Left ventricle myocardium inferior (tissue), 1 donor: ENCODE measurements around the gene MUC7. TPM values are rescaled to one million over a fixed set of nuclear protein-coding genes. Genes with fewer than 3 reads are reported as not detected.

Experiments
- DNase-seq: peaks from one replicate; pipeline ENCODE4 v3.0.0-alpha.2; 2020
- H3K27ac ChIP-seq: fragments of 200-600 bp; replicated peaks from 2 replicates; pipeline ENCODE4 v1.8.0; 2021
- H3K27me3 ChIP-seq: fragments of 200-600 bp; 2 replicates; pipeline ENCODE4 v1.8.0; 2021; ENCODE audit warnings: low read depth
- H3K36me3 ChIP-seq: fragments of 200-600 bp; 2 replicates; pipeline ENCODE4 v1.8.0; 2021
- H3K4me1 ChIP-seq: fragments of 200-600 bp; 2 replicates; pipeline ENCODE4 v1.8.0; 2021
- H3K4me3 ChIP-seq: fragments of 200-600 bp; 2 replicates; pipeline ENCODE4 v1.8.0; 2021; ENCODE audit warnings: mild to moderate bottlenecking, moderate library complexity
- H3K9me3 ChIP-seq: fragments of 200-600 bp; replicated peaks from 2 replicates; pipeline ENCODE4 v1.8.0; 2021
- intact Hi-C: fragments of 100-400 bp; cut with micrococcal nuclease; formaldehyde crosslinking; loops from one replicate; pipeline ENCODE4 v1.11.0; 2022
- long read RNA-seq: library from polyadenylated mRNA; unstranded; transcript quantifications from one replicate; pipeline ENCODE4 v2.0.0, GENCODE V29; 2021
- total RNA-seq: library from RNA; stranded (reverse); fragmentation: NEBNext Ultra II Directional; extraction: Animal tissue kit (Norgen Biotek cat#: 25700); gene quantifications from one replicate; pipeline ENCODE4 v1.2.1, GENCODE V29; 2021
- TF ChIP-seq, protein P1 (sequence below): fragments of 200-600 bp; IDR thresholded peaks from 2 replicates; pipeline ENCODE4 v1.8.0; 2021; ENCODE audit warnings: antibody characterized with exemption, mild to moderate bottlenecking, borderline replicate concordance
- donor health status: DM: no; HTN: yes; CAD: no; lungs with severe emphysema.

Gene MUC7
- total RNA-seq = not detected
- long read RNA-seq = 0 reads

GRCh38 chr4:70471897-70472296 lies at the start of gene MUC7:
Gene MUC7 (plus strand): TSS chr4:70472197. CDS start chr4:70474022, 1,825 bp downstream.
- TF ChIP-seq, protein P1, sequence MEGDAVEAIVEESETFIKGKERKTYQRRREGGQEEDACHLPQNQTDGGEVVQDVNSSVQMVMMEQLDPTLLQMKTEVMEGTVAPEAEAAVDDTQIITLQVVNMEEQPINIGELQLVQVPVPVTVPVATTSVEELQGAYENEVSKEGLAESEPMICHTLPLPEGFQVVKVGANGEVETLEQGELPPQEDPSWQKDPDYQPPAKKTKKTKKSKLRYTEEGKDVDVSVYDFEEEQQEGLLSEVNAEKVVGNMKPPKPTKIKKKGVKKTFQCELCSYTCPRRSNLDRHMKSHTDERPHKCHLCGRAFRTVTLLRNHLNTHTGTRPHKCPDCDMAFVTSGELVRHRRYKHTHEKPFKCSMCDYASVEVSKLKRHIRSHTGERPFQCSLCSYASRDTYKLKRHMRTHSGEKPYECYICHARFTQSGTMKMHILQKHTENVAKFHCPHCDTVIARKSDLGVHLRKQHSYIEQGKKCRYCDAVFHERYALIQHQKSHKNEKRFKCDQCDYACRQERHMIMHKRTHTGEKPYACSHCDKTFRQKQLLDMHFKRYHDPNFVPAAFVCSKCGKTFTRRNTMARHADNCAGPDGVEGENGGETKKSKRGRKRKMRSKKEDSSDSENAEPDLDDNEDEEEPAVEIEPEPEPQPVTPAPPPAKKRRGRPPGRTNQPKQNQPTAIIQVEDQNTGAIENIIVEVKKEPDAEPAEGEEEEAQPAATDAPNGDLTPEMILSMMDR = no peak
- Histone ChIP-seq H3K4me1 (no peaks in the 10 kb centered on the region), H3K9me3 (peaks cover 9% of the 10 kb centered on the region), H3K36me3 (no peaks in the 10 kb centered on the region), H3K4me3 (no peak within 1 kb of the TSS), H3K27ac (no peak within 1 kb of the TSS), H3K27me3 (no peaks in the 10 kb centered on the region)
- DNase-seq = no peak
- intact Hi-C loops = no loop called here

- no peaks in the 10 kb centered on the region for H3K4me1 ChIP-seq
- H3K4me3 ChIP-seq = no peak overlapping the region
- H3K36me3 ChIP-seq = no peaks in the 10 kb centered on the region
- peaks cover 16% of the 10 kb centered on the region for H3K9me3 ChIP-seq
- intact Hi-C loops = no loop called here
- no peaks in the 10 kb centered on the region for H3K27me3 ChIP-seq
- no peak overlapping the region for H3K27ac ChIP-seq
- DNase-seq = no peak
- TF ChIP-seq, protein P1 = no peak
These were observed 46.7 kb upstream of the MUC7 start for GRCh38 chr4:70425306-70425705.

DNA sequence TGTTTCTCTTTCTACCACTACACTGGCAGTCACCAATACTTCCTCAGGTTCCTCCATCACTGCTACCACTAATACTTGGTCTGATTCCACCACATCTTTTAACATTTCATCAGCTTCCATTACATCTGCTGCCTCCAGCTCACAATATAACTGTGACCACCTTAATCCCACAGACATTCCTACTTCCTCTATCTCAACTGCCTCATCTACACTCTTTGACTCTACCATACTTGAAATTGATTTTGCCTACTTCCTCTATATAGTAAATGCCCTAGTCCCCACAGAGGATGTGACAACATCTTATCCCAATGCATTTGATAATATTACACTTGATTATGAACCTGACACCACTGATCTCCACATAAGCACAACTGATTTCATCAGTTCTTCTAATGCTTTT lies 45.2 kb upstream of the MUC7 start:
- Histone ChIP-seq H3K36me3 (no peaks in the 10 kb centered on the region), H3K4me1 (no peaks in the 10 kb centered on the region), H3K9me3 (peaks cover 12% of the 10 kb centered on the region), H3K27me3 (no peaks in the 10 kb centered on the region), H3K4me3 (no peak overlapping the region), H3K27ac (no peak overlapping the region)
- intact Hi-C loops = no loop called here
- TF ChIP-seq, protein P1 = no peak
- DNase-seq = no peak

DNA sequence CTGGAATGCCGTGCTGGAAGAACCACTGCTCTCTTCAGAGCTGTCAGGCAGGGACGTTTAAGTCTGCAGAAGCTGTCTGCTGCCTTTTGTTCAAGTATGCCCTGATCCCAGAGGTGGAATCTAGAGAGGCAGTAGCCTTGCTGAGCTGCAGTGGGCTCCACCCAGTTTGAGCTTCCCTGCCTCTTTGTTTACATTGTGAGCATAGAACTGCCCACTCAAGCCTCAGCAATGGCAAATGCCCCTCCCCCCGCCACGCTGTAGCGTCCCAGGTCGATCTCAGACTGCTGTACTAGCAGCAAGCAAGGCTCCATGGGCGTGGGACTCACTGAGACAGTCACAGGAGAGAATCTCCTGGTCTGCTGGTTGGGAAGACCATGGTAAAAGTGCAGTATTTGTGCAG lies 34.8 kb upstream of the MUC7 start:
- H3K27me3 ChIP-seq = no peaks in the 10 kb centered on the region
- no peaks in the 10 kb centered on the region for H3K36me3 ChIP-seq
- H3K27ac ChIP-seq = no peak overlapping the region
- no peaks in the 10 kb centered on the region for H3K4me1 ChIP-seq
- TF ChIP-seq, protein P1 = no peak
- intact Hi-C loops = no loop called here
- no peak for DNase-seq
- peaks cover 21% of the 10 kb centered on the region for H3K9me3 ChIP-seq
- no peak overlapping the region for H3K4me3 ChIP-seq

DNA sequence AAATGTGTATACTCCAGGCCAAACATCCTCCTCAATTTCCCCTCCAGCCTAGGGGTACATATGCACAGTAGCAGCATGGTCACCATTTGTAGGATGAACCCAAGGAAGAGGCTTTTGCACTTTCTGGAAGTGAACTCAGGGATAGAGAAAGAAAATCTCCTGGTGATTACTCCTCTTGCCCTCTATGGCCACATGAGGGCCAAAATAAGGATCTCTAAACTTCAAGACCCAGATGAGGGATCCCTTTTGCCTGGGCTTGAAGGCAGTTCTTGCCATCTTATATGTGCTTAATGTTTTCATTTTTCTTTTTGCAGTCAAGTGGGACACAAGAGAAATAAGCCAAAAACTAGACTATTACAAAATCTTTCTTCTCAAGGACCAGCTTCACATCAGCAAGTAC lies 29.5 kb upstream of the MUC7 start:
- DNase-seq = no peak
- H3K27ac ChIP-seq = no peak overlapping the region
- no peaks in the 10 kb centered on the region for H3K36me3 ChIP-seq
- no peaks in the 10 kb centered on the region for H3K9me3 ChIP-seq
- H3K27me3 ChIP-seq = no peaks in the 10 kb centered on the region
- intact Hi-C loops = no loop called here
- H3K4me3 ChIP-seq = no peak overlapping the region
- no peaks in the 10 kb centered on the region for H3K4me1 ChIP-seq
- TF ChIP-seq, protein P1 = no peak

DNA sequence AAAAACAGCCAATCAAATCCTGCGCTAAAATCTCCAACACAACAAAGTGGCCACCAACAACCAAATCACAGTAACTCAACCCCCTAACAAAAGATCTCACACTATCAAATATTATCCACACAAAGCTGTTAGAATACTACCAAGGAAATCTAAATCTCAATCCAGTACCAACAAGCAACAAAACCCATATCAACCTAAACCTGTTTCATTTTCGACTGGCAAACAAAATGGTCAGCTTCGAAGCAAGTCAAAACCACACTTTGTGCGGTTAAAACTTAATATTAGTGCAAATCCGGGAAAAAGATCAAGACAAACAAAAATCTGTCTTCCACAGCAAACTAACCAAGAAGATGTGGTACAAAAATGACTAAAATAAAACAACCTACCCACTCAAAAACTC lies 28.7 kb upstream of the MUC7 start:
- TF ChIP-seq, protein P1 = no peak
- H3K4me3 ChIP-seq = no peak overlapping the region
- intact Hi-C loops = no loop called here
- no peaks in the 10 kb centered on the region for H3K9me3 ChIP-seq
- H3K4me1 ChIP-seq = no peaks in the 10 kb centered on the region
- no peak overlapping the region for H3K27ac ChIP-seq
- DNase-seq = no peak
- H3K36me3 ChIP-seq = no peaks in the 10 kb centered on the region
- H3K27me3 ChIP-seq = no peaks in the 10 kb centered on the region
